HG03060 (cell line): ENCODE data around the gene SHROOM4.

Source experiments
- ATAC-seq: cut with Tn5 transposase; IDR thresholded peaks from one replicate; pipeline ENCODE4 v1.9.1; 2021; ENCODE audit warnings: low read depth, moderate number of reproducible peaks; ENCODE audit not compliant: unreplicated experiment

SHROOM4 gene

DNA sequence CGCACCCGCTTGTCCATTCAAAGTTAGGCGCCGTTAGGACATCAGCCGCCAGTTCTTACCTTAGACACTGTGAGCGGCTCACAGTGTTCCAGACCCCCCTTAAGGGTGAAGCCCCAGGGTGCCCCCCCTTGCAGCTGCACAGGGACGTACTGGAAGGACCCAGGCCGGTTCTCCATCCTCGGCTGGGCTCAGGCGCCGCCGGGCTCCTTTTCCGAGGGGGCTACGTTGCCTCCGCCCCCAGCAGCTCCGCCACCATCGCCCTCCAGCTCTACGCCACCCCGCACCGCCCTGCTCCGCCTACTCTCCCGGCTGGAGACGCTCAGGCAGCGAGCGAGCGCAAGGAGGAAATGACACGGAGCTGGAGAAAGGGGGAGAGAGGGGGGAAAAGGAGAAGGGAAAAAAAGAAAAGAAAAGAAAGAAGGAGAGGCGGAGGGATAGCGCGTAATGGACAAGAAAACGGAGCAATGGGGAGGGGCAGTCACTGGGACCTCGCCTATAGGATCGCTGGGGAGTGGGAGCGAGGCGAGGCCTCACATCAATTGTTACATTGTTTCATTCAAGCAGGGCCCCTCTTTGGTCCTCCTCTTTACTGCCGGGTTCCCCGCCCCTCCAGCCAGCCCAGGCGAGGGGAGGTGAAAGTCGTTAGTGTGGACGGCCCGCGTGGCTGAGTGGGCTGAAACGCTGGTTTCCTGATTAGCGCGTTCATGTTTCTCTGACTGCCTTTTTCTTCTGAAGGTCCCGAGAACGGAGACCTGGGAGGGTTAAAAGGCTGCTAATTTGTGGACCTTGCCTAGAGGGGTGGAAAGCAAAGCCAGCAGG is at the start of gene SHROOM4:
TSS of gene SHROOM4 (minus strand) at position 352 of the 819 bp plus-strand sequence. CDS start at position 176, 176 bp downstream.
- ATAC-seq, result no peak

DNA sequence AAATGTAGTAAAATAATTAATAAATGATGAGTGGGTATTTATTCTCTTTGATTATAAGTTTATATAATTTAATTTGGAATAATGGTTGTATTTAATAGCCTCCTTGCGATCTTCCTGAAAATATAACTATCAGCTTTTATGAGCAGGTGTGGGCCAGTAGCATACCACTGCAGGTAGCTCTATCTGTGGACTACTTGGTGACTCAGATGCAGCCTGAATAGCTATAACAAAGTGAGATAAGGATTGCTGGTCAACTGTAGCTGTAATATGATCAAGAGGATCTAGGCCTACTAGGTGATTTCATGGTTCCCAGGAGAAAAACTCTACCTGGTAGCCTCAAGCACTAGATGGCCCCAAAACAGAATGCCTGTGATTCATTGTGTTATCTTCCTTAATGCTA is 49.5 kb upstream of the SHROOM4 start:
- no peak for ATAC-seq

DNA sequence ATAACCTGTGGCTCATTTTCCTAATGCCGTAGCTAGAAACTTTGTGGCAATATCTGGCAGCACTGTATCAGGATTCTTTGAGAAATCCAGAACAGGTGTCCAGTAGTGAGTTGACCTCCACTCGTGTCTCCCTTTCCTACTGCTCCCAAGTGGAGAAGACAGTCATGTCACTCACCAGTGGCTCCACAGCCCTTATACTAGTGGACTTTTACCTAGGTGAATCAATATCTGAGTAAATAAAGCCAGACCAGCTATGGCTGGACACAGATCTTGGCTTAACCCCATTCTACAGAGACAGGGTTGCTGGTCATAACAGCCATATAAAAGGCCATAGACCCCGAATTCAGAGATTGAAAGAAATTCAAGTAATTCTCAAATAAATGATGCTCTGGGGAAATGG is 46.5 kb upstream of the SHROOM4 start:
- no peak for ATAC-seq

DNA sequence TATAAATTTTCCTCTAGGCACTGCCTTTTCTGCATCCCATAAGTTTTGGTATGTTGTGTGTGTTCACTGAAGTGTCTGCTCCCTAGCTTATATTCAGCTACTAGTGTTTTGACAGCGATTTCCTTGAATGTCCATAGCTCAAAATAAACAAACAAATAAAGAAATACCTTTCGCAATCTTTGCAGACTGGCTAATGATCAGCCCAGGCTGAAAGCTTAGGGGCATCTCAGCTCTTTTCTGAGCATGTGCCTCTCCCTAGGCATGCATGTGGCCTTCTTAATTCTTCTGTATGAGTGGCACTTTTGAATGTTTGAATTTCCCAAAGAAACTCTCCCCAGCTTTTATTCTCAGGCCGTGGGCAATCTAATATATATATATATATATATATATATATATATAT is 44.6 kb upstream of the SHROOM4 start:
- ATAC-seq, result no peak

DNA sequence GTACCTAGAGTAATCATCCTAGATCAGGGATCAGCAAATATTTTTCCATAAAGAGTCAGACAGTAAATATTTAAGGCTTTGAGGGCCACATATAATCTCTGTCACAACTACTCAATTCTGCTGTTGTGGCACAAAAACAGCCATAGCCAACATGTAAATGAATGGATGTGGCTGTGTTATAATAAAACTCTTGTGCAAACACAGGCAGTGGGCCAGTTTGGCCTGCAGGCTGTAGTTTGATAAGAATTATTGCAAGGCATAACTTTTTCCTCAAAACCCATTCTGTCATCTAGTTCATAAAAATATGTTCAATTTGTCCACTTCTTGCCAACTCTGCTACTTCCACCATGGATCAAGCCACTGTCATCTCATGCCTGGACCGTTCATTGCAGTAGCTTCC is 39.4 kb upstream of the SHROOM4 start:
- no peak for ATAC-seq

DNA sequence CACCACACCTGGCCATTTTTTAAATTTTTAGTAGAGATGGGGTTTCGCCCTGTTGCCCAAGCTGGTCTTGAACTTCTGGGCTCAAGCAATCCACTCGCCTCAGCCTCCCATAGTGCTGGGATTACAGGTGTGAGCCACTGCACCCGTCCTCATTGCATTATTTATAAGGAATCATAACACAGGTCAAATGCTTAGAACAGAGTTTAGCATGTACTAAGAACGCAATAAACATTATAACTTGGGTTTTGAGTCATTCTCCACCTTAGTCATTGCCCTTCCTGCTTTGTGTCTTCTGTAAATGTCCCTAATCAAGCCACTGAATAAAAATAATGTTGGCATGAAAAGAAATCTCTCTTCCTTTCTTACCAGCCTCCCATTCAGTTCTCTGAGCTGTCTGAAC is 38.5 kb upstream of the SHROOM4 start:
- no peak for ATAC-seq

- ATAC-seq, result no peak
Measured at GRCh38 chrX:50842221-50842620, 28.2 kb upstream of the SHROOM4 start.

- ATAC-seq, result no peak
Measured at GRCh38 chrX:50839730-50840129, 25.7 kb upstream of the SHROOM4 start.

- no peak for ATAC-seq
Measured at GRCh38 chrX:50838820-50839600, 25.0 kb upstream of the SHROOM4 start.

DNA sequence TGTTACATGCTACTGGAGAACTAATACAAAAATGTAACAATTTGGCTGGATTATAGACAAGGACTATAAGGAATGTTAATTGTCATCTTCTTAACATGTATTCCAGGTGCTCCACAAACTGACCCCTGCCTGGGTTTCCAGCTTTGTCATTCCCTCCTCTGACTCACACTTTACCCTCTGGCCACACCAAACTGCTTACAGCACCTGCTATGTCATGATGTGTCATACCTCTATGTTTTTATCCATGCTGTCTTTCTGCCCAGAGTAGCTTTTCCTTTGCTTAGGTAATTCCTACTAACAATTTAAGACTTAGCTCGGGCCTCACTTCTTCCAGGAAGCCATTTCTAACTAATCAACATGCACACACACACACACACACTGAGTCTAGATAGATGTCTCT is 14.0 kb upstream of the SHROOM4 start:
- no peak for ATAC-seq

DNA sequence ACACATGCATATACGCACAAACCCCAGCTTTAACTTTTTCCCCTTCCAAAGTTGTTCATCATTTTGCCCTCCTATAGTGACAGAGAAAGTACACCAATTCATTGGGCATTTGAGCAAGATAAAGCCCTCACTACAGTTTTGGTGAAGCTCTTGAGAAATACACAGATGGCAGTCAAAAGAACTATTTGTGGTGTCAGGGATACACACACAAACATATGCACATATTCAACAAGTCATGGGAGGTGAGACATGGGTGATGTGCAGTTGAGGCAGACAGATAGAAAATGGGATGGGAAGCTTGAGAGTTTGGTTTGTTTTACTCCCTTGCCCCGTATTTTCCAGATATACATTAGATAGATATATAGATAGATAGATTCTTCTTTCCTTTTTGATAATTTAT is 11.8 kb upstream of the SHROOM4 start:
- no peak for ATAC-seq

- no peak for ATAC-seq
Measured at GRCh38 chrX:50818986-50819385, 5.0 kb upstream of the SHROOM4 start.

DNA sequence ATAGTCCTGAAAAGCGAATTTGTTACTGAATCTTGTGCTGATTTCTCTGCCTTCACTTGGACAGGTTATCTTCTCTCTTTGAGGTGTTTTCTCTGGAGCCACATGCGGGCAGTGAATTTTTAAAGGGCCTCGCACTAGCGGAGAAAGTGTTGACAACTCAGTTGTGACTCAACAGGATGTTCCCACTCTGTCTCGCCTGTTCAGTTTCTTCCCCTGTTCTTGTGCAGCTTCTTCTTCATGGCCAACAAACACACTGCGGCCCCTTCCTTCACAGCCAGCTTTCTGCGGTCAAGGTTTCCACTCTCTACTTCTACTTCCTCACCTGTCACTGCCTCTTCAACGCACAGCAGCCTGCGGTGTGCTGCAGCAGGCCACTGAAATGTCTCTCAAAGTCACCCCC is 1.1 kb upstream of the SHROOM4 start:
- ATAC-seq, result no peak

- no peak for ATAC-seq
Measured at GRCh38 chrX:50814701-50815100, 707 bp upstream of the SHROOM4 start.

DNA sequence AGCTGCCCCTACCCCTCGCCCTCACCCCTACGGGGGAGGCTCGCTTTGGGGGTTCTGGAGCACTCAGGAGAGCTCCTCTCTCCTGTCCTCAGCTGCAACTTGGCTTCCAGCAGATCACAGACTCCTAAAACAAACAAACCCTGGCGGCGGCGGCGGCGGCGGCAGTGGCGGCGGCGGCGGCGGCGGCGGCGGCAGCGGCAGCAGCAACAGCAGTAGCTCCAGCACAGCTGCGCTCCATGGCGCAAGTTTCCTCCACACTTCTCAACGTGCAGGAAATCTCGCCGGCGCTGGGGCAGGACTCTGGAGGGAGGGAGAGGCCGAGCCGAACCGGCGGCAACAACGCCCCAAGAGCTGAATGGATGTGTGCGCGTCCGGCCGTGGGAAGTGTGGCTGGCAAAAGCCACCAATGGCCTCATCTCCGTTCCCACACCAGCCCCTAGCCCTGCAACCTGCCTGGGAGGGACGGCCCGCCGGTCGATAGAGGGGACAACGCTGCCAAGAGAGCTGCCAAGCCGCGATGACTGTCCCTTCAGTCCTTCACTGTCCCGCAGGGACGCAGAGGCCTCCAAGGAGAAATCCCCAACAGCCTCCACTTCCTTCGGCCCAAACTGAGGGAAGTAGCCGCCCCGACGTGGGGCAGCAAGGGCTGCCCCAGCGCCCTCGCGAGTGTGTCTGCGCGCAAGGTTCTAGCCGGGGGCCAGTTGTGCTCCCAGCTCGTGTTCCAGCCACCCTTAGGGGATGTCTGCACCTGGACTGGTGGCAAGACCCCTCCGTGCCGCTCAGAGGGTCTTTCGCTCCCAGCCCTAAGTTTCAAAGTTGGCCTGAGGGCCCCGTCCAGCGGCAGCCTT is 775 bp downstream of the SHROOM4 start:
- ATAC-seq, result no peak

- no peak for ATAC-seq
Measured at GRCh38 chrX:50805276-50805675, 8.7 kb downstream of the SHROOM4 start.

- ATAC-seq, result no peak
Measured at GRCh38 chrX:50801135-50801534, 12.9 kb downstream of the SHROOM4 start.

DNA sequence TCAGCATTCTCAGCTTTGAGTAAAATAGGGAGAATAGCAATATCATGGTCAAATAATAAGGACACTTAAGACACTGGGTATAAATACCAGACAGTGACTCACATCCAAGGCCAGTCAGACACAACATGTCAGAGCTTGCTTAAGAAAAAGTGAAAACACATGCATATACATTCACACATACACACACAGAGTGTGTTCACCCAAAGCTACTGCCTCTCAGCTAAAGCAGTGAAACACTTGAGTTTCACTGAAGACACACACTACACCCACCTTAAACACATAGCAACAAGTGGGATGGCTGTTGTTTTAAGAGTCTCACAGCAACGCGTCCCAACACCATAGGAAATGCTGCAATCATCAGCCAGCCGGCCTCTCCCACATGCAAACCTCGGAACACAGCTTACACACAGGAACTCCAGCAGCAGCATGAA is 14.4 kb downstream of the SHROOM4 start:
- no peak for ATAC-seq

DNA sequence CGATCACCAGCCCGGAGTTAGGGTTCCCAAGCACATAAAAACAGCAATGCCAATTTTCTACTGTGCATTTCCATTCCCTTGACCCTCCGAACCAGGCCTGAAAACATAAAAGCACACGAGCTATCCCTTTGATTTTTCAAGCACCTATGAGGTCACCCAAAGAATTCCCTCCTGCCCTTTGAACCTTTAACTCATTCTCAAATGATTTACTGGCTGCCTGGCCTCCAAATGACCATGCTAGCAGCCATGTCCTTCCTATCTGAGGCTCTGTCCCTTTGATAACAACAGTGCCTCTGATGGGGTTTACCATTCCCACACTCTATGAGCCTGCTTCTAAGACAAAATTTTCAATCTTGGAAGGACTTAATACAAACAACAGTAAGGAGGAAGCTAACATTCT is 15.2 kb downstream of the SHROOM4 start:
- no peak for ATAC-seq

DNA sequence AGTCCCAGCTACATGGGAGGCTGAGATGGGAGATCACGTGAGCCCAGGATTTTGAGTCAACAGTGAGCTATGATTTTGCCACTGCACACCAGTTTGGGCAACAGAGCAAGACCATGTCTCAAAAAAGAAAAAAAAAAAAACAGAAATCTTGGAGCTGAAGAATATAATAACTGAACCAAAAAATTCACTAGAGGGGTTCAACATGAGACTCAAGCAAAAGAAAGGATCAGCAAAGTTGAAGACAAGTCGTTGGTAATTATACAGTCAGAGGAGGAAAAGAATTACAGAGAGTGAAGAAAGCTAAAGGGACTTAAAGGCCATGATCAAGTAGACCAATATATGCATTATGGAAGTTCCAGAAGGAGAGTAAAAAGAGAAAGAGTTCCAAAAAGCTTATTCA is 26.9 kb downstream of the SHROOM4 start:
- ATAC-seq, result no peak

DNA sequence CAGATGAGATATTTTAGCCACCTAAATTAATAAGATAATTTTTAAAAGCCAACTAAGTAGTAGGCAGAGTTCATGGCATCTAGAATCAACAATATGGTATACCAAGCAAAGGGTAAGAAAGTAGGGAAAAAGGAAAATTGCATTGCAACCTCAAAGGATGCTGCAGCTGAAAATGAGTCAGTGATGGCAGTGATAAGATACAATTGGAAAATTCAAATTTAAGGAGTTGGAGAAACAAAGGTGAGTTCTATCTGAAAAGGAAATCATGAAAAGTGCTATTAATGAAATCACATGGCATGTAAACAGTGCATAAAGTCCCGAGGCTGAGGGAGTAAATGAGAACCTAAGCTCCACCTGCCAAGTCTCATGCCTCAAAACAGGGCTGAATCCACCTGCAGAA is 33.9 kb downstream of the SHROOM4 start:
- ATAC-seq, result no peak
